ENCODE results near the gene ZNF155. TPM values are rescaled to one million over a fixed set of nuclear protein-coding genes. Genes with fewer than 3 reads are reported as not detected.

ZNF155 gene
- total RNA-seq, 1 experiment from 2014 or later: 10.1 TPM

DNA sequence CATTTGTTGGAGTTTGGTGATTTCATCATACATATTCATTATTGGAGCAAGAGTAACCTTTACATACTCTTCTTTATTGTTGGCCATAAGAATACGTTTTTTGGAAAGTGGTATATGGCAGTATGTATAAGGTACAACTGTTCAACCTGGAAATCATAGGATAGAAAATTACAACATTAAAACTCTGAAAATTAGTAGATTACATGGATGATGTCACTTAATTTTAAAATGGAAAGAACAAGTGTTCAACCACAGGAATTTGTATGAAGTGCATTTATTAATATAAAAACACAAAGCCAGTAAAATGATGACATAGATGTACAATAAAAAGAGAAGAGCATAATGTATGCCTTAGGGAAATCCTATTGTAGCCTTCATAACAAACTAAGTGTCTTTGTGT is 7.3 kb upstream of the ZNF155 start:
- Histone ChIP-seq H3K14ac (ENCODE audit: insufficient read depth, low read length) (no peak overlapping the region), H3K9me3 (ENCODE audit: control insufficient read depth, low read depth, low read length) (peaks cover 27% of the 10 kb centered on the region), H3K4me2 (ENCODE audit: insufficient read depth, insufficient read length, low read length) (no peak overlapping the region), H3K4me1 (ENCODE audit: insufficient read depth, low read length) (no peaks in the 10 kb centered on the region), H2AFZ (ENCODE audit: low read length) (no peak overlapping the region), H3K4ac (ENCODE audit: low read depth, low read length) (no peak overlapping the region), H2BK20ac (ENCODE audit: low read depth, low read length, poor library complexity, severe bottlenecking) (no peak overlapping the region), H2BK12ac (ENCODE audit: insufficient read length, low read depth, low read length) (no peak overlapping the region), H2BK15ac (ENCODE audit: low read depth, low read length) (no peak overlapping the region), H3T11ph (ENCODE audit: low read length) (no peak overlapping the region), H2AK5ac (ENCODE audit: insufficient read length, low read length) (no peak overlapping the region), H3K27ac (ENCODE audit: insufficient read length, low read depth, low read length) (no peak overlapping the region), H3K79me1 (ENCODE audit: insufficient read depth, low read depth, low read length, poor library complexity, severe bottlenecking) (no peaks in the 10 kb centered on the region), H3K23me2 (ENCODE audit: insufficient read length, low read depth, low read length, poor library complexity, severe bottlenecking) (no peaks in the 10 kb centered on the region), H4K8ac (replicated peaks; ENCODE audit: insufficient read length, low read depth, low read length) (no peak overlapping the region), H3K27me3 (ENCODE audit: insufficient read depth, low read length) (no peaks in the 10 kb centered on the region), H3K79me2 (ENCODE audit: insufficient read depth, low read length) (no peaks in the 10 kb centered on the region), H3K9ac (ENCODE audit: extremely low read depth, insufficient read length, low read length) (no peak overlapping the region), H2BK5ac (ENCODE audit: insufficient read length, low read length) (no peak overlapping the region), H2BK120ac (ENCODE audit: low read depth, low read length, poor library complexity, severe bottlenecking) (no peak overlapping the region), H4K5ac (ENCODE audit: insufficient read length, low read depth, low read length) (no peak overlapping the region), H4K91ac (ENCODE audit: insufficient read length, low read depth, low read length) (no peak overlapping the region), H3K18ac (ENCODE audit: insufficient read length, low read depth, low read length) (no peak overlapping the region), H4K20me1 (ENCODE audit: control insufficient read depth, insufficient read depth, insufficient read length) (no peaks in the 10 kb centered on the region), H3K56ac (ENCODE audit: insufficient read length, low read depth, low read length) (no peak overlapping the region), H3K23ac (ENCODE audit: insufficient read length, low read depth, low read length) (no peak overlapping the region)
- Mint-ChIP-seq H3K27ac (no peak overlapping the region), H3K4me1 (no peaks in the 10 kb centered on the region), H3K9me3 (peaks cover 76 to 80% of the 10 kb centered on the region in 2 experiments), H3K27me3 (ENCODE audit: low read depth) (peaks cover 29% of the 10 kb centered on the region), H3K4me3 (no peak overlapping the region), H3K36me3 (ENCODE audit: insufficient read depth in 1 of 3, low read depth in 3 of 3) (peaks cover 20 to 43% (median 35%) of the 10 kb centered on the region in 3 experiments)
- DNase-seq: no peak
- no CpG with 5 or more reads among the region's 1 CpG for WGBS (ENCODE audit: extremely low coverage, insufficient read length, low lambda C conversion rate)
- TF ChIP-seq, protein P1, sequence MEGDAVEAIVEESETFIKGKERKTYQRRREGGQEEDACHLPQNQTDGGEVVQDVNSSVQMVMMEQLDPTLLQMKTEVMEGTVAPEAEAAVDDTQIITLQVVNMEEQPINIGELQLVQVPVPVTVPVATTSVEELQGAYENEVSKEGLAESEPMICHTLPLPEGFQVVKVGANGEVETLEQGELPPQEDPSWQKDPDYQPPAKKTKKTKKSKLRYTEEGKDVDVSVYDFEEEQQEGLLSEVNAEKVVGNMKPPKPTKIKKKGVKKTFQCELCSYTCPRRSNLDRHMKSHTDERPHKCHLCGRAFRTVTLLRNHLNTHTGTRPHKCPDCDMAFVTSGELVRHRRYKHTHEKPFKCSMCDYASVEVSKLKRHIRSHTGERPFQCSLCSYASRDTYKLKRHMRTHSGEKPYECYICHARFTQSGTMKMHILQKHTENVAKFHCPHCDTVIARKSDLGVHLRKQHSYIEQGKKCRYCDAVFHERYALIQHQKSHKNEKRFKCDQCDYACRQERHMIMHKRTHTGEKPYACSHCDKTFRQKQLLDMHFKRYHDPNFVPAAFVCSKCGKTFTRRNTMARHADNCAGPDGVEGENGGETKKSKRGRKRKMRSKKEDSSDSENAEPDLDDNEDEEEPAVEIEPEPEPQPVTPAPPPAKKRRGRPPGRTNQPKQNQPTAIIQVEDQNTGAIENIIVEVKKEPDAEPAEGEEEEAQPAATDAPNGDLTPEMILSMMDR (conservative IDR thresholded peaks at IDR 0.05): no peak
